Right ventricle myocardium inferior (tissue), 1 donor: ENCODE data around the gene MYOD1. TPM values are rescaled to one million over a fixed set of nuclear protein-coding genes. Genes with fewer than 3 reads are reported as not detected.

ENCODE experiments used
- ATAC-seq: fragments of 200-7000 bp; cut with Tn5 transposase; one replicate; pipeline ENCODE4 v1.9.1; 2020; ENCODE audit warnings: mild to moderate bottlenecking, moderate library complexity
- DNase-seq: peaks from one replicate; pipeline ENCODE4 v3.0.0; 2021; ENCODE audit errors: missing footprints
- intact Hi-C: fragments of 100-400 bp; cut with DNase I; formaldehyde crosslinking; loops from one replicate; pipeline ENCODE4 v1.11.0; 2022
- total RNA-seq: library from RNA; stranded (reverse); fragmentation: NEBNext Ultra II Directional; extraction: Animal tissue kit (Norgen Biotek cat#: 25700); gene quantifications from one replicate; pipeline ENCODE4 v1.2.1, GENCODE V29; 2021
- donor health status: DM: no; HTN: yes; CAD: no; lungs with severe emphysema.

The MYOD1 gene
- total RNA-seq, 1 donor from 2014 or later, result 0.27 TPM

- no peak for DNase-seq
- intact Hi-C loops, result no loop called here
- ATAC-seq, result no peak
Observed at GRCh38 chr11:17725174-17725573, 5.8 kb downstream of the MYOD1 start.

DNA sequence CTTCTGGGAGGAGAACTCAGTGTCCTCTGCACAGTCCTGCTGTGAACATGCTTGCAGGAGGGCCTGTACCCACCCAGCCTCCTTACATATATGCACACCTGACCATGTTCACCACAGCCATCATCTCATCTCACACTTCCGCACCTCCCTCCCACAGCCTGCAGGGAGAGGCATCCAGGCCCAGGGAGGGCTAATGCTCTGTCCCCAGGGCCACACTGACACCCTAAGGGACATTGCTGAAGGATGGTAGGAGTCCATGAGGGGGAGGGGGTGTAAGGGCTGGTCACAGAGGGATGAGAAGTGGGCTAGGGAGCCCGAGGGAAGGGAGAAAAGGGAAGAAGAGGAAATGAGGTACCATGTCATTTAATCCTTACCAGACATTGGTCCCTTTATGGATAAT lies 10.8 kb downstream of the MYOD1 start:
- DNase-seq (no peak), ATAC-seq (no peak)
- intact Hi-C loops, result loop anchor here (10.0 kb wide), 1 partner anchor 115 kb away; no protein-coding TSS in a partner anchor

DNA sequence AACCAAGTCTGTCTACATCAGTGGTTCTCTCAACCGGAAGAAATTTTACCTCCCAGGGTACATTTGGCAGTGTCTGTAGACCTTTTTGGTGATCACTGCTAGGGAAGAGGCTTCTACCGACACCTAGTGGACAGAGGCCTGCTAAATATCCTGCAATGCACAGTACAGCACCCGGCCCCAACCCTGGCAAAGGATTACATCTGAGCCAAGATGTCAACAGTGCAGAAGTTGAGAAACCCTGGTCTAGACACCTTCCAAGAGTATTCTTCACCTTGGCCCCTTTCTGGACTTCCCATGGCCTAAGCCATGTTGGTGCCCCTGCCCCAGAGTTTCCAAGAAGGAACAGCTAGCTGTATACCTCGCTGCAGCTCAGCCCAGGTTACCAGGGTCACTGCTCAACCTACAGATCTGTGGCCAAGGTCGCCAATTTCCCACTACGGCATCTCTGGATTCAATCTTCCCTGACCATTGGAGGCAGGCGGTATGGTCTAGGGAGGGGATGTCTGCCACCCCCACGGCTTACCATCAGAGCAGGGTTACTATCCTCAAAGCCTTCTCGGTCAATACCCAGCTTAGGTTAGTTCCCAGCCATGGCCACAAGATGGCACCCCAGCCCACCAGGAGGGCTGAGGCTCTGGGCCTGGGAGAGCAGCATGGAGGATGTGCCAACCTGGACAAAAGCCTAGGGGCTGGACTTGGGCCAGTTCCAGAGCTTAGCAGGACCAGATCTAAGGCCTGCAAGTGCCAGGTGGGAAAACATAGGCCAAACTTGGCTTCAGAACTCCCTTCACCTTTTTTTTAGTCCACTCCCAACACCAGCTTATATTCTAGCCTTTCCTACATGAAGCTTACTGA lies 11.5 kb downstream of the MYOD1 start:
- DNase-seq (peak; percentile 73), ATAC-seq (peak; percentile 88)
- intact Hi-C loops, result loop anchor here (1.0 to 10.0 kb wide), 2 partner anchors 114 to 248 kb away; no protein-coding TSS in a partner anchor

- intact Hi-C loops, result loop anchor here (10.0 kb wide), 1 partner anchor 112 kb away; no protein-coding TSS in a partner anchor
- ATAC-seq (no peak), DNase-seq (peak; percentile 14)
Observed at GRCh38 chr11:17733261-17733660, 13.9 kb downstream of the MYOD1 start.

- intact Hi-C loops, result loop anchor here (10.0 kb wide), 1 partner anchor 110 kb away; no protein-coding TSS in a partner anchor
- DNase-seq, result peak; percentile 37
- ATAC-seq, result peak; percentile 27
Observed at GRCh38 chr11:17734418-17734911, 15.1 kb downstream of the MYOD1 start, which contains the start of gene KCNC1. Gene KCNC1, plus strand, starts transcription at chr11:17734781. Its CDS starts 1,222 bp downstream, at chr11:17736003.

- DNase-seq (peak; percentile 80), ATAC-seq (peak; percentile 78)
- intact Hi-C loops, result loop anchor here (10.0 kb wide), 1 partner anchor 110 kb away; no protein-coding TSS in a partner anchor
Observed at GRCh38 chr11:17734986-17735817, 15.8 kb downstream of the MYOD1 start.

GRCh38 chr11:17735818-17736578 lies 16.6 kb downstream of the MYOD1 start:
- no peak for ATAC-seq
- intact Hi-C loops, result loop anchor here (10.0 kb wide), 1 partner anchor 109 kb away; no protein-coding TSS in a partner anchor
- DNase-seq, result peak; percentile 57

- intact Hi-C loops, result loop anchor here (10.0 kb wide), 1 partner anchor 108 kb away; no protein-coding TSS in a partner anchor
Observed at GRCh38 chr11:17736579-17736893, 17.2 kb downstream of the MYOD1 start.

DNA sequence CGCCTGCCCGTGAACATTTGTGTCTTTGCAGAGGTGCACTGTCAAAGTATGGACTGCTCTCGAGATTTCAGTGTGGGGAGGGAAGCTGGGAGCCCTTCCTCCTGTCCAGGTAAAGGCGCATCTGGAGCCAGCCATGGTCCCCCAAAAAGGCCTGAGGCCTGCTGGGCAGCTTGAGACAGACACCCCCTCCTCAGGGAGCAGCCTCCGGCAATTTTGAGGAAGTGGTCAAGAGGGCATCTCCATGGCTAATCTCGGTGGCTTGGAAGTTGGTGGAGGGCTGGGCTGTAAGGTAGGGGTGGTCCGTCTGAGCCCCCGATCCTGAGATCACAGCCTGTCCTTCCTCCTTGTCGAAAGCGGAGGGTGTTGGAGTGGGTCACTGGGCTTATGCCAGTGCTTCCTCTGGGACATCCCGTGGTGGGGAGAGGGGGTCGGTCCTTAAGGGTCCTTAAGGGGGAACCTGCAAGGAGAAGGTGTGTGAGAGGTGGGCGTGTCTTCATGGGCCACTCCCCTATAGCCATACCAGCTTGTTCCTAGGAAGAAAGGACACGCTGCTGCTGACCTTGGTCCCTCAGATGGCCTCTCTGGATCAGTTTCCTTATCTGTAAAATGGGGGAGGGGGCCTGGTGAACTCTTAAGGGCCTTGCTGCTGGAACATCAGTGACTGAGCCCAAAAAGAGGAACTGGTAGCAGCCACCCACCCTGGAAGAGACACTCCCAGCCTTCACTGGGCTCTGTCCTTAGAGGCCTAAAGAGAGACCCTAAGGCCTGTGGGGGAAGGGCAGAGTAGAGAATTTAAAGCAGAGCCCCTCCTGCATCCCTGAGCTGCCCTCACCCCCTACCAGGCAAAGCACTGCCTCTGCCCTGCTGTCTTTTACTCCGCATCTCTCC lies 17.8 kb downstream of the MYOD1 start:
- DNase-seq (peak; percentile 27), ATAC-seq (no peak)
- intact Hi-C loops, result loop anchor here (10.0 kb wide), 1 partner anchor 108 kb away; no protein-coding TSS in a partner anchor

More at GRCh38 chr11:17736579-17736893, 17.2 kb downstream of the MYOD1 start:
- ATAC-seq (no peak), DNase-seq (peak; percentile 14)

GRCh38 chr11:17738151-17738973 lies 19.0 kb downstream of the MYOD1 start:
- DNase-seq (peak; percentile 13), ATAC-seq (no peak)
- intact Hi-C loops, result loop anchor here (10.0 kb wide), 1 partner anchor 106 kb away; no protein-coding TSS in a partner anchor

GRCh38 chr11:17739945-17740338 lies 20.6 kb downstream of the MYOD1 start:
- DNase-seq (peak; percentile 32), ATAC-seq (no peak)
- intact Hi-C loops, result loop anchor here (10.0 kb wide), 1 partner anchor 105 kb away; no protein-coding TSS in a partner anchor

- ATAC-seq (no peak), DNase-seq (peak; percentile 56)
- intact Hi-C loops, result no loop called here
Observed at GRCh38 chr11:17740649-17741235, 21.4 kb downstream of the MYOD1 start.

DNA sequence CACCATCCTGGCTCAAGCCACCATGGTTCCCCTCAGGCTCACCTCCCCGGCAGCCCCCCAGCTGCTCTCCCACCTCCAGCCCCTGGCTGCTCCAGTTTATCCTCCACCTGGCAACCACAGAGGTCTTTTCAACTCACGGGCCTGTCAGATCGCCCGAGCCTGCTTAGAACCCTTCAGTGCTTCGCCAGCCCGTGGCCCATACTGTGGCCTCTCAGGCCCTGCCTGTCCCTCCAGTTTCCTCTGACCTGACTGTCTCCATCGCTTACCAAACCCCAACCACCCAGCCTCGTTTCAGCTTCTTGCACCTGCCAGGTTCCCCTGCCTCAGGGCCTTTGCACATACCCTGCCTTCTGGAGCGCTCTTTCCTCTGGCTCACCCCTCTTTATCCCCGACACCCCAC lies 22.1 kb downstream of the MYOD1 start:
- ATAC-seq (no peak), DNase-seq (peak; percentile 62)
- intact Hi-C loops, result no loop called here

DNA sequence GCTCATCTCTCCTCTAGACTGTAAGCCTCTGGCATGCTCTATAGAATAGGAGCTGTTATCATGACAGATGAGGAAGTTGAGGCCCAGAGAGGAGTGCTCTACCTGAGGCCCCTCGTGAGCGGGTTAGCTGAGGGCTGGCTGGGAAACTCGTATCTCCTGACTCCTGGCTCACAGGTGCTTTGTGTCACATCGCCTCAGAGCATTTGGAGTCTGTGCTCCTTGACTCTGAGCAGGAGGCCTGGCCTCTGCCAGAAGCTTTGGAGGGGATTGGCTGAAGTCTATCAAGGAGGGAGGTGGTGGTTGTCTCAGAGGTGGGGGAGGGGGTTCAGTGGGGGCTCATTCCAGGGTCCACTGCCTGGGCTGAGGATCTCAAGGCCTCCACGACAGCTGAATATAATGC lies 22.6 kb downstream of the MYOD1 start:
- ATAC-seq, result no peak
- intact Hi-C loops, result no loop called here
- peak; percentile 20 for DNase-seq

DNA sequence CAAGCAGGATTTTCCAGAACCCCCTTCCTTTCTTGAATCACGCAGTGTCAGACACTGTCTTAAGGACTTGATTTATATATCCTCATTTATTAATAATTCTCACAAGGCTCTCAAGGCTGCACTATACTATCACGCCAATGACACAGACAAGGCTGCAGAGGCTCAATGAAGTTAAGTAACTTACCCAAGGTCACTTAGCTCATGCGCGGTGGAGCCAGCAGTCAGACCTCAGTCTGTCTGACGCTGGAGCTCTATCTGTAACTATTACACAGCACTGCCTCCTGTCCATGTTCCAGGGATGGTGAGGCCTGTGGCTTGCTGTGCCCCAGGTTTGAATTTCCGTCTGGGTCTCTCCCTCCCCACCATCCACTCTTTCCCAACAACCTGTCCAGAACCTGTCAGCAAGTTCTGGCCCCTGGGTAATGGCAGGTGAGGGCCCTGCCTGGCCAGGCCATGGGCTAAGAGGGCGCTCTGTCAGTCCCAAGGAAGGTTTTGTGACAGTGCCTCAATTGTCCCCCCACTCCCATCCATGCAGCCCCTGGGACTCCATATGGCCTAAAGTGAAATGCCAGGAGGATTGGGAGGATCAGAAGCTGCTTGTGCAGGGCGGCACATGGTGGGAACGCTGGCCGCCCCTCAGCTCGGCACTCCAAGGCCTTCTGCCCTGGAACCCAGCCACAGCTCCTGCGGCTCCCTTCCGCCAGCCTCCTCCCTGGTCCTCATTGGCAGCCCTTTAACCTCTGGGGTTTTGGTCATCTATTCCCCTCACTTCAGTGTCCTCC lies 23.8 kb downstream of the MYOD1 start:
- peak; percentile 34 for DNase-seq
- ATAC-seq, result no peak
- intact Hi-C loops, result no loop called here
